ENCODE data around the gene ANXA11.

GRCh38 chr10:80139265-80139664 lies 66.1 kb downstream of the ANXA11 start:
- TF ChIP-seq NFIC (IDR thresholded peaks at IDR 0.05): no peak
- no peak for TF ChIP-seq ZKSCAN1 (IDR thresholded peaks at IDR 0.05; ENCODE audit: low read depth, low read length)
- no peak for TF ChIP-seq MAFG (tag; conservative IDR thresholded peaks at IDR 0.05)
- TF ChIP-seq POLR2A (conservative IDR thresholded peaks at IDR 0.05): no peak
- no peak for TF ChIP-seq SRSF3 (IDR thresholded peaks at IDR 0.05; ENCODE audit: insufficient read depth, low read length)
- TF ChIP-seq PHF21A (IDR thresholded peaks at IDR 0.05; ENCODE audit: borderline replicate concordance, low read depth): no peak
- TF ChIP-seq CBX8 (IDR thresholded peaks at IDR 0.05; ENCODE audit: borderline replicate concordance, extremely low read depth, low read depth, low read length, poor library complexity, severe bottlenecking): no peak
- TF ChIP-seq EP300 (IDR thresholded peaks at IDR 0.05; ENCODE audit: low read length): no peak
- TF ChIP-seq POLR2G (IDR thresholded peaks at IDR 0.05; ENCODE audit: low read depth, low read length): no peak
- no peak for TF ChIP-seq ZNF23 (CRISPR knock-in tag; IDR thresholded peaks at IDR 0.05)
- no peak for TF ChIP-seq MGA (IDR thresholded peaks at IDR 0.05)
- no peak for TF ChIP-seq SLC30A9 (CRISPR knock-in tag; IDR thresholded peaks at IDR 0.05)
- no peak for TF ChIP-seq CTCF (IDR thresholded peaks at IDR 0.05 in 2 of 3, conservative IDR thresholded peaks at IDR 0.05 in 1 of 3; ENCODE audit: insufficient read depth in 2 of 3, low read depth in 1 of 3, low read length in 3 of 3)
- TF ChIP-seq TFAM (CRISPR knock-in tag; conservative IDR thresholded peaks at IDR 0.05): no peak

All from K562 (cell line).